ENCODE data around the gene RAD51B.

The RAD51B gene

GRCh38 chr14:68737086-68737485, 917.5 kb downstream of the RAD51B start:
- no peak for TF ChIP-seq CTCF (conservative IDR thresholded peaks at IDR 0.05; ENCODE audit: low read depth, low read length)
- no peak overlapping the region for H3K4me3 ChIP-seq (ENCODE audit: low read length)
- DNase-seq (ENCODE audit: low read depth), result no peak

- no peak for DNase-seq (ENCODE audit: low read depth)
- no peak for TF ChIP-seq CTCF (conservative IDR thresholded peaks at IDR 0.05; ENCODE audit: low read depth, low read length)
Measured at GRCh38 chr14:68738559-68738958, 919.0 kb downstream of the RAD51B start.

GRCh38 chr14:68739701-68740100, 920.1 kb downstream of the RAD51B start:
- H3K4me3 ChIP-seq (ENCODE audit: low read length), result no peak overlapping the region
- no peak for DNase-seq (ENCODE audit: low read depth)
- TF ChIP-seq CTCF (conservative IDR thresholded peaks at IDR 0.05; ENCODE audit: low read depth, low read length), result no peak

More at GRCh38 chr14:68738559-68738958, 919.0 kb downstream of the RAD51B start:
- H3K4me3 ChIP-seq (ENCODE audit: low read length), result no peak overlapping the region

GRCh38 chr14:68740788-68741476, 921.4 kb downstream of the RAD51B start:
- no peak overlapping the region for H3K4me3 ChIP-seq (ENCODE audit: low read length)
- no peak for TF ChIP-seq CTCF (conservative IDR thresholded peaks at IDR 0.05; ENCODE audit: low read depth, low read length)
- DNase-seq (ENCODE audit: low read depth), result no peak

GRCh38 chr14:68741477-68741791, 921.9 kb downstream of the RAD51B start:
- no peak for DNase-seq (ENCODE audit: low read depth)
- no peak for TF ChIP-seq CTCF (conservative IDR thresholded peaks at IDR 0.05; ENCODE audit: low read depth, low read length)

GRCh38 chr14:68741839-68742470, 922.4 kb downstream of the RAD51B start:
- no peak for DNase-seq (ENCODE audit: low read depth)
- H3K4me3 ChIP-seq (ENCODE audit: low read length), result no peak overlapping the region
- TF ChIP-seq CTCF (conservative IDR thresholded peaks at IDR 0.05; ENCODE audit: low read depth, low read length), result no peak

More at GRCh38 chr14:68741477-68741791, 921.9 kb downstream of the RAD51B start:
- H3K4me3 ChIP-seq (ENCODE audit: low read length), result no peak overlapping the region

GRCh38 chr14:68744613-68745012, 925.0 kb downstream of the RAD51B start:
- no peak for TF ChIP-seq CTCF (conservative IDR thresholded peaks at IDR 0.05; ENCODE audit: low read depth, low read length)
- DNase-seq (ENCODE audit: low read depth), result no peak
- H3K4me3 ChIP-seq (ENCODE audit: low read length), result no peak overlapping the region
